ENCODE data around the gene APEH. TPM values are rescaled to one million over a fixed set of nuclear protein-coding genes. Genes with fewer than 3 reads are reported as not detected.

The APEH gene
- total RNA-seq, 1 experiment from 2014 or later, result 246 TPM

DNA sequence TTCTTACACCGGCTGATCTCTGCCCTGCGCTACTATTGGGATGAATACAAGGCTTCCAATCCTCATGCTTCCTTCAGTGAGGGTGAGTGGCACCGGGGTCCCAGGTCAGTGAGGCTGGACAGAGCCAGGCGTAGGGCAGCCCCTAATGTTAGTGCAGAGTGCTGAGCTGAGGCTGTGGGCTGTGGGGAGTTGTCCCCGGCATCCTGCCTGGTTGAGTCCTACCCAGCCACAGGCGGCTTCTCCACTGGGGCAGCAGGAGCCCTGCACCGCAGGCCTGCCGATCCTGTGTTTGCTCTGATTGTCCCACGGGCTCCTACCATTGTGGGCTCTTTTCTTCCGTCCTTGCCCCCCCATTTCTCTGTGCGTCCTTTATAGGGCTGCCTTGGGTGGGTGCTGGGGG, 28.5 kb downstream of the APEH start:
- Histone ChIP-seq H3K4me3 (replicated peaks in 1 of 2; ENCODE audit: low read depth in 1 of 2, low read length in 2 of 2) (no peak overlapping the region), H2AFZ (ENCODE audit: low read depth, low read length, poor library complexity, severe bottlenecking) (no peak overlapping the region), H4K20me1 (ENCODE audit: insufficient read depth) (no peaks in the 10 kb centered on the region), H3K4me2 (ENCODE audit: low read length) (no peak overlapping the region), H3K4me1 (ENCODE audit: control insufficient read depth in 1 of 2, insufficient read depth in 2 of 2, low read length in 2 of 2) (no peaks in the 10 kb centered on the region), H3K27ac (ENCODE audit: low read depth, low read length) (no peak overlapping the region), H3K36me3 (ENCODE audit: control insufficient read depth in 1 of 2, insufficient read depth in 2 of 2, low read length in 2 of 2) (peaks cover 0 to 8% of the 10 kb centered on the region in 2 experiments; a peak in 1 of 4 replicates), H3K9ac (ENCODE audit: low read length) (no peak overlapping the region), H3K79me2 (ENCODE audit: insufficient read depth, low read length) (no peaks in the 10 kb centered on the region), H3K9me2 (ENCODE audit: insufficient read depth) (no peaks in the 10 kb centered on the region), H3K27me3 (ENCODE audit: insufficient read depth, low read length) (no peaks in the 10 kb centered on the region), H3K9me3 (ENCODE audit: control insufficient read depth in 1 of 2, insufficient read depth in 1 of 2, low read depth in 1 of 2, low read length in 2 of 2) (no peaks in the 10 kb centered on the region)
- BruUV-seq (replicated peaks), result no TSS peak
- DNase-seq (ENCODE audit: low read depth, low spot score) (no peak), ATAC-seq (no peak)
- POLR2A ChIA-PET, result no interaction called here
- no peak for TF ChIP-seq JUND (IDR thresholded peaks at IDR 0.05)
- no peak for TF ChIP-seq CEBPB (IDR thresholded peaks at IDR 0.05; ENCODE audit: low read depth)
- intact Hi-C loops (cut with micrococcal nuclease), result loop anchor here (1.0 kb wide), 3 partner anchors 137 to 487 kb away; no protein-coding TSS in a partner anchor
- RAD21 ChIA-PET (ENCODE audit: low non-redundant PET in 1 of 2, low total read pairs in 2 of 2, uncharacterized antibody in 2 of 2, unreplicated experiment in 2 of 2), result no interaction called here
- CTCF ChIA-PET, result interaction anchor here (1.5 kb wide), 1 partner anchor 137 kb away, joined by 5 read pairs; no protein-coding TSS in a partner anchor

DNA sequence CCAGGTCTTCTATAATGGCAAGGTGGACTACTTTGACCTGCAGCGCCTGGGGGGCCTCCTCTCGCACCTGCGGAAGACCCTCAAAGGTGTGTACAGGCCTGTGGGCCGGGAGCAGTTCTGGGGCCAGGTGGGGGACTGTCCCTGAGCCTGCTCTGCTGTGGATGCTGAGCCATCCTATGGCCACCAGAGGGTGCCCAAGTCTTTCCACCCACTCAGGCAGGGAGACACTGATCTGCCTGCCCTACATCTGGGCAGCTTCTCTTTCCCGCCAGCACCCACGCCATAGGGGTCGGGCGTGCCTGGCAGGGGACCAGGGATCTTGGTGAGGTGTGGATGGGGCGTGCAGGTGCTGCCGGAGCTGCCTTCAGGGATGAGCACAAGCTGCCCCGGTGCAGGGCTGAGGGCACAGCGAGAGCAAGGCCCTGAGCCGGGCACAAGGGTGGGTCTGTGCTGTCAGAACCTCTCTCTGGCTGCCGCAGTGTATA, 29.3 kb downstream of the APEH start:
- CTCF ChIA-PET, result interaction anchor here (0.6 to 1.6 kb wide), 4 partner anchors 83 to 164 kb away, joined by 3 to 10 read pairs (median 4); partner anchors contain the start of genes IP6K1 and UBA7
- intact Hi-C loops (cut with micrococcal nuclease), result loop anchor here (1.0 kb wide), 3 partner anchors 136 to 486 kb away; no protein-coding TSS in a partner anchor
- Histone ChIP-seq H3K27ac (ENCODE audit: low read depth, low read length) (peak overlapping the region; percentile 5; the same call in 1 of the 2 replicates), H3K27me3 (ENCODE audit: insufficient read depth, low read length) (no peaks in the 10 kb centered on the region), H3K4me2 (ENCODE audit: low read length) (no peak overlapping the region), H4K20me1 (ENCODE audit: insufficient read depth) (no peaks in the 10 kb centered on the region), H3K4me3 (replicated peaks in 1 of 2; ENCODE audit: low read depth in 1 of 2, low read length in 2 of 2) (no peak overlapping the region), H3K79me2 (ENCODE audit: insufficient read depth, low read length) (no peaks in the 10 kb centered on the region), H3K9me2 (ENCODE audit: insufficient read depth) (no peaks in the 10 kb centered on the region), H3K4me1 (ENCODE audit: control insufficient read depth in 1 of 2, insufficient read depth in 2 of 2, low read length in 2 of 2) (no peaks in the 10 kb centered on the region), H3K9me3 (ENCODE audit: control insufficient read depth in 1 of 2, insufficient read depth in 1 of 2, low read depth in 1 of 2, low read length in 2 of 2) (no peaks in the 10 kb centered on the region), H3K9ac (ENCODE audit: low read length) (no peak overlapping the region), H2AFZ (ENCODE audit: low read depth, low read length, poor library complexity, severe bottlenecking) (no peak overlapping the region), H3K36me3 (ENCODE audit: control insufficient read depth in 1 of 2, insufficient read depth in 2 of 2, low read length in 2 of 2) (peaks cover 0 to 4% of the 10 kb centered on the region in 2 experiments; a peak in 1 of 4 replicates)
- ATAC-seq (peak; percentile 93), DNase-seq (ENCODE audit: low read depth, low spot score) (peak; percentile 22)
- TF ChIP-seq SP1 (IDR thresholded peaks at IDR 0.05; ENCODE audit: low read depth), result no peak
- TF ChIP-seq, protein P1, sequence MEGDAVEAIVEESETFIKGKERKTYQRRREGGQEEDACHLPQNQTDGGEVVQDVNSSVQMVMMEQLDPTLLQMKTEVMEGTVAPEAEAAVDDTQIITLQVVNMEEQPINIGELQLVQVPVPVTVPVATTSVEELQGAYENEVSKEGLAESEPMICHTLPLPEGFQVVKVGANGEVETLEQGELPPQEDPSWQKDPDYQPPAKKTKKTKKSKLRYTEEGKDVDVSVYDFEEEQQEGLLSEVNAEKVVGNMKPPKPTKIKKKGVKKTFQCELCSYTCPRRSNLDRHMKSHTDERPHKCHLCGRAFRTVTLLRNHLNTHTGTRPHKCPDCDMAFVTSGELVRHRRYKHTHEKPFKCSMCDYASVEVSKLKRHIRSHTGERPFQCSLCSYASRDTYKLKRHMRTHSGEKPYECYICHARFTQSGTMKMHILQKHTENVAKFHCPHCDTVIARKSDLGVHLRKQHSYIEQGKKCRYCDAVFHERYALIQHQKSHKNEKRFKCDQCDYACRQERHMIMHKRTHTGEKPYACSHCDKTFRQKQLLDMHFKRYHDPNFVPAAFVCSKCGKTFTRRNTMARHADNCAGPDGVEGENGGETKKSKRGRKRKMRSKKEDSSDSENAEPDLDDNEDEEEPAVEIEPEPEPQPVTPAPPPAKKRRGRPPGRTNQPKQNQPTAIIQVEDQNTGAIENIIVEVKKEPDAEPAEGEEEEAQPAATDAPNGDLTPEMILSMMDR (IDR thresholded peaks at IDR 0.05 in 2 of 3, conservative IDR thresholded peaks at IDR 0.05 in 1 of 3; ENCODE audit: borderline replicate concordance in 1 of 3, insufficient read depth in 1 of 3, low read depth in 2 of 3, low read length in 2 of 3), result peak; percentile 76 to 91 (median 76)
- TF ChIP-seq, protein P2, sequence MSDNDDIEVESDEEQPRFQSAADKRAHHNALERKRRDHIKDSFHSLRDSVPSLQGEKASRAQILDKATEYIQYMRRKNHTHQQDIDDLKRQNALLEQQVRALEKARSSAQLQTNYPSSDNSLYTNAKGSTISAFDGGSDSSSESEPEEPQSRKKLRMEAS (IDR thresholded peaks at IDR 0.05), result no peak
- TF ChIP-seq RAD21 (IDR thresholded peaks at IDR 0.05; ENCODE audit: low read depth), result peak; percentile 90
- TF ChIP-seq YY1 (IDR thresholded peaks at IDR 0.05; ENCODE audit: extremely low read depth, insufficient replicate concordance, low read depth, low read length), result no peak
- RAD21 ChIA-PET (ENCODE audit: low non-redundant PET in 1 of 2, low total read pairs in 2 of 2, uncharacterized antibody in 2 of 2, unreplicated experiment in 2 of 2), result no interaction called here
- POLR2A ChIA-PET, result no interaction called here
- BruUV-seq (replicated peaks), result no TSS peak

Data from HCT116 (cell line).